ENCODE data around the gene SCFD2. TPM values are rescaled to one million over a fixed set of nuclear protein-coding genes. Genes with fewer than 3 reads are reported as not detected.

The SCFD2 gene
- total RNA-seq, 1 experiment from 2014 or later: 8.4 TPM

DNA sequence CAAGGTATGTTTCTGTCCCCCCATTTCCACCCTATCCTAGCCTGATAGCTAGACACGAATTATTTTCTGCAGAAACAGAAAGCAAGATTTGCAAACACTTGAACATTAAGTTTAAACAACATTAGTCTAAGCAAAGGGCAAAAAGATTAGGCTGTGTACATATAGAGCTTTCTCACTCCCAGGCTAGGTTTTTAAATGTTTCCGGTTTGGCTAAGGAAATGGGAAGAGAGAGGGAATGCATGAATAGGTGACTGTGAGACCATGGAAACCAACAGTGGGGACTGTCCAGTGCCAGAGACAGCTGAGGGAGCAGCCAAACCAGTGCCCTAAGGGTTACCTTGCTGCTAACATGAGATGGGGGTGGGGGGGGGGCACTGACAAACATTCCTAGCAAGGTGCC is 242.7 kb downstream of the SCFD2 start:
- ChIA-PET POLR2A (ENCODE audit: low non-redundant PET) (no interaction called here), CTCF (no interaction called here)
- intact Hi-C loops (cut with micrococcal nuclease; ENCODE audit: unreplicated experiment): no loop called here
- no peaks in the 10 kb centered on the region for H3K36me3 ChIP-seq (ENCODE audit: insufficient read depth, low read length, poor library complexity, severe bottlenecking)
- BruUV-seq (replicated peaks): no TSS peak
- H3K4me3 ChIP-seq (ENCODE audit: low read depth, low read length, poor library complexity, severe bottlenecking): no peak overlapping the region
- DNase-seq (ENCODE audit: low spot score): no peak
- H3K27me3 ChIP-seq (replicated peaks; ENCODE audit: insufficient read depth, low read depth, low read length, poor library complexity): no peaks in the 10 kb centered on the region
- no peak overlapping the region for H3K27ac ChIP-seq (ENCODE audit: low read depth, low read length, poor library complexity, severe bottlenecking)
- H3K9me3 ChIP-seq (ENCODE audit: low read depth, low read length, poor library complexity, severe bottlenecking): no peaks in the 10 kb centered on the region
- H3K4me1 ChIP-seq (ENCODE audit: insufficient read depth, low read length, poor library complexity, severe bottlenecking): no peaks in the 10 kb centered on the region
- TF ChIP-seq EZH2 (IDR thresholded peaks at IDR 0.05; ENCODE audit: borderline replicate concordance, low read depth, low read length, poor library complexity, severe bottlenecking): no peak
- TF ChIP-seq, protein P1, sequence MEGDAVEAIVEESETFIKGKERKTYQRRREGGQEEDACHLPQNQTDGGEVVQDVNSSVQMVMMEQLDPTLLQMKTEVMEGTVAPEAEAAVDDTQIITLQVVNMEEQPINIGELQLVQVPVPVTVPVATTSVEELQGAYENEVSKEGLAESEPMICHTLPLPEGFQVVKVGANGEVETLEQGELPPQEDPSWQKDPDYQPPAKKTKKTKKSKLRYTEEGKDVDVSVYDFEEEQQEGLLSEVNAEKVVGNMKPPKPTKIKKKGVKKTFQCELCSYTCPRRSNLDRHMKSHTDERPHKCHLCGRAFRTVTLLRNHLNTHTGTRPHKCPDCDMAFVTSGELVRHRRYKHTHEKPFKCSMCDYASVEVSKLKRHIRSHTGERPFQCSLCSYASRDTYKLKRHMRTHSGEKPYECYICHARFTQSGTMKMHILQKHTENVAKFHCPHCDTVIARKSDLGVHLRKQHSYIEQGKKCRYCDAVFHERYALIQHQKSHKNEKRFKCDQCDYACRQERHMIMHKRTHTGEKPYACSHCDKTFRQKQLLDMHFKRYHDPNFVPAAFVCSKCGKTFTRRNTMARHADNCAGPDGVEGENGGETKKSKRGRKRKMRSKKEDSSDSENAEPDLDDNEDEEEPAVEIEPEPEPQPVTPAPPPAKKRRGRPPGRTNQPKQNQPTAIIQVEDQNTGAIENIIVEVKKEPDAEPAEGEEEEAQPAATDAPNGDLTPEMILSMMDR (conservative IDR thresholded peaks at IDR 0.05; ENCODE audit: low read depth, low read length): no peak

DNA sequence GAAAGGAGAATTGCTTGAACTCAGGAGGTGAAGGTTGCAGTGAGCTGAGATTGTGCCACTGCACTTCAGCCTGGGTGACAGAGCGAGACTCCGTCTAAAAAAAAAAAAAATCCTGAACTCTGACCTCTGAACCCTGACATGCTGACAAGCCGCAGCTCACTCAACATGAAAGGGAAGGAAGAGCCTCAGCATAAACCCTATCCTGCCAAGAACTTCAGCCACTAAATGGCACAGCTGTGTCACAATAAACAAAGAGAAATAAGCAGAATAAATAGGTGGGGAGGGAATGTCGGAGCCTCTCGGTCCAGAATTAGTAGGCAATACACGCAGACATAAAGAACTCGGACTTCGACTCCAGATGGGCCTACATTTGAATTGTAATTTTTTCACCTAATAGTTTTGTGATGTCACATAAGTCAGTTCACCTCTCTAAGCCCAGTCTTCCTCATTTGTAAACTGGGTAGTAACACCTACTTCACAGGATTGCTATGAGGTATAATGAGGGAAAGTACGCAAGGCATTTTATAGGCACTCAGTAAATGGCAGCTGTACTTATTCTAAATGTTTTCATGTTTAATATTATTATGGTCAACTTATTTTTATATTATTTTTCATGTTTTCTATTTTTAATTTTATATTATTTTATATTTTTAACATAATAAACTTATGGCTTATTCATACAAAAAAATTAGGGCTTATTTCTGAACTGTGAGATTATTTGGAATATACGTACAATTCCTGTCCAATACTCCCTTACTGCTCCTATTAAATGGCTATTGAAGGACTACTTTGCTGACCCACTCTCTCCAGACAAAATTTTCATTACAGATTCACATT is 243.4 kb downstream of the SCFD2 start:
- Histone ChIP-seq H3K27me3 (replicated peaks; ENCODE audit: insufficient read depth, low read depth, low read length, poor library complexity) (no peaks in the 10 kb centered on the region), H3K9me3 (ENCODE audit: low read depth, low read length, poor library complexity, severe bottlenecking) (no peaks in the 10 kb centered on the region), H3K4me1 (ENCODE audit: insufficient read depth, low read length, poor library complexity, severe bottlenecking) (no peaks in the 10 kb centered on the region), H3K4me3 (ENCODE audit: low read depth, low read length, poor library complexity, severe bottlenecking) (no peak overlapping the region), H3K27ac (ENCODE audit: low read depth, low read length, poor library complexity, severe bottlenecking) (no peak overlapping the region), H3K36me3 (ENCODE audit: insufficient read depth, low read length, poor library complexity, severe bottlenecking) (no peaks in the 10 kb centered on the region)
- CTCF ChIA-PET: no interaction called here
- intact Hi-C loops (cut with micrococcal nuclease; ENCODE audit: unreplicated experiment): no loop called here
- TF ChIP-seq EZH2 (IDR thresholded peaks at IDR 0.05; ENCODE audit: borderline replicate concordance, low read depth, low read length, poor library complexity, severe bottlenecking): no peak
- TF ChIP-seq, protein P1 (conservative IDR thresholded peaks at IDR 0.05; ENCODE audit: low read depth, low read length): no peak
- BruUV-seq (replicated peaks): no TSS peak
- DNase-seq (ENCODE audit: low spot score): no peak
- POLR2A ChIA-PET (ENCODE audit: low non-redundant PET): no interaction called here

DNA sequence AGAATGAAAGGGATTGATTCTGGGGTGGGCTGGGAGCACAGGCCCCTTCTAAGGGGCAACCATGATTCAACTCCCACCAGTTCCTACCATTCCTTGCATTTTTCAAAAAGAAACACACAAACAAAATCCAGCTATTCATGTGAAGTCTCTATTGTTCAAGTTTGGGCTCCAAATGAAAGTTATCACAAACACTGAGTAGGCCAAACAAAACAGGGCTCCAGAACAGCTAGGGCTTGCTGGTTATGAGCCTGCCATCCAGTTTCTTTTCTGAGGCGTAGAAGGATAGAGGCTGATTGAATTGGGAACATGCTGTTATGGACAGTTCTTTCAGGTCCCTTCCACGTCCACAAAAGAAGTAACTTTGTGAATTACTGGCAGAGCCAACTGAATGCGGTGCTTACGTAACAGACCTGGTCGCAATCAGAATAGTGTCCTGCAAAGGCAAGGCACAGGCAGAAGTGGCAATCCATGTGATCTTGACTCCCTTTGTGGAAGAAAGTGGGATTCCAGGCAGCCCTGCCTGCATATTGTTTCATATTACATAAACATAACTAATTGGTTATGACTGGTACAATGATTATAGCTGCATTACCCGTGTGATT is 244.5 kb downstream of the SCFD2 start:
- H3K4me3 ChIP-seq (ENCODE audit: low read depth, low read length, poor library complexity, severe bottlenecking): no peak overlapping the region
- H3K27ac ChIP-seq (ENCODE audit: low read depth, low read length, poor library complexity, severe bottlenecking): no peak overlapping the region
- no TSS peak for BruUV-seq (replicated peaks)
- H3K4me1 ChIP-seq (ENCODE audit: insufficient read depth, low read length, poor library complexity, severe bottlenecking): no peaks in the 10 kb centered on the region
- no peaks in the 10 kb centered on the region for H3K36me3 ChIP-seq (ENCODE audit: insufficient read depth, low read length, poor library complexity, severe bottlenecking)
- no peak for DNase-seq (ENCODE audit: low spot score)
- POLR2A ChIA-PET (ENCODE audit: low non-redundant PET): no interaction called here
- H3K9me3 ChIP-seq (ENCODE audit: low read depth, low read length, poor library complexity, severe bottlenecking): no peaks in the 10 kb centered on the region
- intact Hi-C loops (cut with micrococcal nuclease; ENCODE audit: unreplicated experiment): no loop called here
- CTCF ChIA-PET: no interaction called here
- H3K27me3 ChIP-seq (replicated peaks; ENCODE audit: insufficient read depth, low read depth, low read length, poor library complexity): no peaks in the 10 kb centered on the region
- TF ChIP-seq, protein P1 (conservative IDR thresholded peaks at IDR 0.05; ENCODE audit: low read depth, low read length): no peak
- no peak for TF ChIP-seq EZH2 (IDR thresholded peaks at IDR 0.05; ENCODE audit: borderline replicate concordance, low read depth, low read length, poor library complexity, severe bottlenecking)

Measured in A673 (cell line).